Neural cell (in vitro differentiated cells): ENCODE measurements around the gene GABRB1.

Experiments
- MXI1 ChIP-seq: fragments of 450-650 bp; conservative IDR thresholded peaks from 2 replicates; pipeline ENCODE4 v1.6.1; 2014; ENCODE audit warnings: antibody characterized with exemption, mild to moderate bottlenecking; ENCODE audit not compliant: poor library complexity, severe bottlenecking
- POLR2AphosphoS5 ChIP-seq: IDR thresholded peaks from 2 replicates; pipeline ENCODE4 v1.6.1; 2012
- TF ChIP-seq, protein P1 (sequence below): fragments of 450-650 bp; IDR thresholded peaks from 2 replicates; pipeline ENCODE4 v1.5.1; 2014; ENCODE audit warnings: antibody characterized with exemption, mild to moderate bottlenecking, moderate library complexity; ENCODE audit not compliant: poor library complexity, severe bottlenecking

DNA sequence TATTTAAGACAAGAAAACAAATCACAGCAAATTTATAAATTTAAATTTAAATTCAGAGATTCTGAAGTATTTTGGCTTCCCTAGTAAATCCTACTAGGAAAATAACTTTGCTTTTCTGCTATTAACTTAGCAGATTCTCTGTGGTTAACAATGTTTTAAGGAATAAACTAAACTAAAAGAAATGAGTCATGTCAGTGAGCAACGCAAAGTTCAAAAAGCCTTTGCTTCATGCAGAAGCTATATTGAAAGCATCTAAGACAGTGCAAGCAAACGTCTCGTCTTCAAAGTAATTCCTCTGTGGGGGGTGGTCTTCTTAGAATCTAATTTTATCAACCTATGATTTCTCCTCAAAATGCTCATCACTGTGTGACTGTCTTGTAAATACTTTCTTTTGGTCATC is 30.1 kb downstream of the GABRB1 start:
- TF ChIP-seq, protein P1, sequence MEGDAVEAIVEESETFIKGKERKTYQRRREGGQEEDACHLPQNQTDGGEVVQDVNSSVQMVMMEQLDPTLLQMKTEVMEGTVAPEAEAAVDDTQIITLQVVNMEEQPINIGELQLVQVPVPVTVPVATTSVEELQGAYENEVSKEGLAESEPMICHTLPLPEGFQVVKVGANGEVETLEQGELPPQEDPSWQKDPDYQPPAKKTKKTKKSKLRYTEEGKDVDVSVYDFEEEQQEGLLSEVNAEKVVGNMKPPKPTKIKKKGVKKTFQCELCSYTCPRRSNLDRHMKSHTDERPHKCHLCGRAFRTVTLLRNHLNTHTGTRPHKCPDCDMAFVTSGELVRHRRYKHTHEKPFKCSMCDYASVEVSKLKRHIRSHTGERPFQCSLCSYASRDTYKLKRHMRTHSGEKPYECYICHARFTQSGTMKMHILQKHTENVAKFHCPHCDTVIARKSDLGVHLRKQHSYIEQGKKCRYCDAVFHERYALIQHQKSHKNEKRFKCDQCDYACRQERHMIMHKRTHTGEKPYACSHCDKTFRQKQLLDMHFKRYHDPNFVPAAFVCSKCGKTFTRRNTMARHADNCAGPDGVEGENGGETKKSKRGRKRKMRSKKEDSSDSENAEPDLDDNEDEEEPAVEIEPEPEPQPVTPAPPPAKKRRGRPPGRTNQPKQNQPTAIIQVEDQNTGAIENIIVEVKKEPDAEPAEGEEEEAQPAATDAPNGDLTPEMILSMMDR, result no peak
- no peak for TF ChIP-seq POLR2AphosphoS5
- no peak for TF ChIP-seq MXI1
